Stimulated activated CD8-positive, alpha-beta memory T cell treated with anti-CD3 and anti-CD28 coated beads, Interleukin-4, amount 100 ng/mL, for 4 hours (primary cell): ENCODE results near the gene USP5.
"Not testable (repeated sequence)": the region's sequence is repeated elsewhere in the genome, so short reads cannot be mapped to it uniquely, and the experiment has no call there.

Experiments used
- DNase-seq, 2 donors: peaks; one replicate each; pipeline ENCODE4 v3.0.0-alpha.2; 2020; ENCODE audit warnings: low read depth in 2 of 2, low spot score in 1 of 2

The USP5 gene

DNA sequence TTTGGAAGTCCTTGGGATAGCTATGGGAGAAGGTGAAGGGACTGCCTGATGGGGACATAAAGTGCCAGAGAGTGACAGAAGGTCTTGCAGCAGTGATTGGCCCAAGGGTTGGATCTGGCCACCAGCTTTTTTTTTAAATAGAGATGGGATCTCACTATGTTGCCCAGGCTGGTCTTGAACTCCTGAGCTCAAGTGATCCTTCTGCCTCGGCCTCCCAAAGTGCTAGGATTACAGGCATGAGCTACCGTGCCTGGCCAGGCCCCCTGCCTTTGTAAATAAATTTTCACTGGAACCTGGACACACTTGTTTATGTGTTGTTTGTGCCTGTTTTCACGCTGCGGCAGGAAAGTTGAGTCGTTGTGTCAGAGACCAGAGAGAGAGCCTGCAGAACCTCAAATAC is 13.4 kb downstream of the USP5 start:
- not testable (repeated sequence) for DNase-seq

DNA sequence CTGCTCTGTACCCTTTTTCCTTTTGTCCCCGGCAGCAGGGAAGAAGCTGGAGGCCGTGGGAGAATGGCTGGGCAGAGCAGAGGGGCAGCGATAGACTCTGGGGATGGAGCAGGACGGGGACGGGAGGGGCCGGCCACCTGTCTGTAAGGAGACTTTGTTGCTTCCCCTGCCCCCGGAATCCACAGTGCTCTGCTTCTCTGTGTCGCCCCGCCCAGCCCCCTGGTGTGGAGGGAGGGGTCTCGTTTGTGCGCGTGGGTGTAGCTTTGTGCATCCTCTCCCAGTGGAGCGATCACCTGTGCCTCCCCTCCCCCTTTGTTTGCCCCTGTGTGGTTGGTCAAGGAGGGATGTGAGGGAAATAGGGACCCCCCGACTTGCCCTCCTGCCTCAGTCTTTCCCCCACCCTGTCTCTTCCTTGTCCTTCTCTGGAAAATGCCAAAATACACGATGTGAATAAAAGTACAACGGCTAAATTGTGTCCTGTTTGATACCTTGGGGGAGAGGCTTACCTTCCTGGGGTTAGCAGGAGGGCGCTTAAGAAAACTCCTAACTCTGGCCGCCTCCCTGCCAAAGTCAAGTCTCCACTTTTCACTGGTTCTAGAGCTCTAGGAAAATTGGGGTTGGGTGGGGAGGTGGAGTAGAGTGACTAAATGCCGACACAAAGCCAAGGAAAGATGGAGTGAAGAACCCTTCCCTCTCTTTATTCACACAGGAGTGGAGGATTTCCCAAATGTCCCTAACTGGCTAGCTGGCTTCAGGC is 14.4 kb downstream of the USP5 start:
- no peak for DNase-seq

DNA sequence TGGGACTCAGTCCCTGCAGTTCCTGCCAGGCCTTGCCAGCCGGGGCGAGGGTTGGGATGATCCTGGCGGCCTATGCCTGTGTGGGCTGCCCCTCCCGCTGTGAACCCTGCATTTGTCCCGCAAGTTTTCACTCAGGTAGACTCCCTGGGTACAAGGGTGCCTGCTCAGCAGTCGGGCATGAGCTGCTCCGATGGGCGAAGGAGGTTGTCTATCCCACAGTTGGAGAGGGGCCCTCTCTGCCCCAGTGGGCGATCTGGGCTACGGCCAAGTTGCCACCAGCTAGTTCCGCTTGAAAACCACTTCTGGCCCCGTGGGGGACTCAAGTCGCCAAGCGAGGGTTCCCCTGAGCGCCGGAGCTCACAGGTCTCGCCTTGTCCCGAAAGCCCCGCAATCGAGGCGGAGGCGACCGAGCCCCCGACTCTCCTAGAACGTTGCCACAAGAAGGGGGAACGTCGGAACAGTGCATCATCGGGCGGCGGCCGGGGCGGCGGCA is 15.0 kb downstream of the USP5 start:
- DNase-seq: no peak

DNA sequence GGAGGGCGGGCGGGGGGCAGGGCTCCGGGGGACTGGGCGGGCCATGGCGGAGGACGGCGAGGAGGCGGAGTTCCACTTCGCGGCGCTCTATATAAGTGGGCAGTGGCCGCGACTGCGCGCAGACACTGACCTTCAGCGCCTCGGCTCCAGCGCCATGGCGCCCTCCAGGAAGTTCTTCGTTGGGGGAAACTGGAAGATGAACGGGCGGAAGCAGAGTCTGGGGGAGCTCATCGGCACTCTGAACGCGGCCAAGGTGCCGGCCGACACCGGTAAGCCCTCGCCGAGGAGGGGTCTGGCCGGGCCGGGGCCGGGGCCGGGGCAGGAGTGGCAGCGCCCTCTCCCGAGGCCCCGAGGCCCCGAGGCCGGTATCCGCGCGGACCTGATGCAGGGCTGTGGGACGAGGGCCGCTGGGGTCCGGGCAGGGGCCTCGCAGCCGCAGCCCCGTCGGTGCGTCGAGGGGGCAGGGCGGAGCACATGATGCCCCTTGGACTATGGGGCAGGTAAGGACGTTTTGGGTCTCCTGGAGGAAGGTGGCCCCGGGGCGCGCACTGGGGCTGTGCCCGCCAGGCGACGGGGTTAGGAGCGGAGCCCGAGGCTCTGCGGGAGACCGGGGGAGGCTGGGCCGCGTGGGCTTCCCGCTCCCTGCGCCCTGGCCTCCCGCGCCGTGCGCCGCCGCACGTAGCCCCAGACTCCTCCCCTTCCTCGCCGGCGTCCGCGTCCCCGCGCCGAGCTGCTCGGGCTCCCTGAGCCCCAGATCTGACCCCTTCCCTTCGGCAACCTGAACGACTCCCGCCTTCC is 15.7 kb downstream of the USP5 start, which contains the start of gene TPI1:
TSS of gene TPI1 (plus strand) at position 119 of the 798 bp plus-strand sequence. CDS start at position 155, 36 bp downstream.
- DNase-seq: peak in 1 of 2 donors; percentile 59

DNA sequence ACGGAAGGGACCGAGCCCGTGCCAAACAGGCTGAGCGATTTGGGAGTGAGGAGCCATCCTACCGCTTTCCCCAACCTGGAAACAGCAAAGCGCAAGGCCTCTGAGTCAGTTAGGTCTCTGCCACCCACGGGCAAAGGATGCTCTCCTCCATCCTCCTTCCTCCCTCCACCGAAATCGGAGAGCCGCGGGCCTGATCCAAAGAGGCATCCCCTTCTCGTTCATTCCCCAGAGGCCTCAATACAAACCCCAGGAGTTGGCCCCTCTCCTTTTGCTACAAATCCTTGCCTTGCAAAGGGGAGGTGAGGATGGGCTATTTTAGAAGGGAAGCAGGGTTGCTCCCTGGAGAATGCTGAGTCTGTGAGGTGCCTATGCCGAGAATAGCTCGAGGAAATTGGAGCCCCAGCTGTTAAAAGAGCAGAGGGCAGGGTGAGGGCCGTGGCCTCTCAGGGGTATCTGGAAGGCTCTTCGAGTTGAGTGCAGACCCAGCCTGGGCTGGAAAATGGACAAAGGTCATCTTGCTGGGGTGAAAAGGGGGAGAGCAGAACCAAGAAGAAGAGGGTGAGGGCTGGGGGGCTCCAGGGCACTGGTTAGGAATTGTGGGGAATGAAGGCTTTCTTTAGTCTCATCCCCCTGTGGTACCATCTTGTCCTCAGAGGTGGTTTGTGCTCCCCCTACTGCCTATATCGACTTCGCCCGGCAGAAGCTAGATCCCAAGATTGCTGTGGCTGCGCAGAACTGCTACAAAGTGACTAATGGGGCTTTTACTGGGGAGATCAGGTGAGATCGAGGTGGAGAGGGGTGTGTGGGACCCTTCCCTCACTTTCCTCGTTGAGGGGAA is 16.5 kb downstream of the USP5 start:
- DNase-seq: no peak

DNA sequence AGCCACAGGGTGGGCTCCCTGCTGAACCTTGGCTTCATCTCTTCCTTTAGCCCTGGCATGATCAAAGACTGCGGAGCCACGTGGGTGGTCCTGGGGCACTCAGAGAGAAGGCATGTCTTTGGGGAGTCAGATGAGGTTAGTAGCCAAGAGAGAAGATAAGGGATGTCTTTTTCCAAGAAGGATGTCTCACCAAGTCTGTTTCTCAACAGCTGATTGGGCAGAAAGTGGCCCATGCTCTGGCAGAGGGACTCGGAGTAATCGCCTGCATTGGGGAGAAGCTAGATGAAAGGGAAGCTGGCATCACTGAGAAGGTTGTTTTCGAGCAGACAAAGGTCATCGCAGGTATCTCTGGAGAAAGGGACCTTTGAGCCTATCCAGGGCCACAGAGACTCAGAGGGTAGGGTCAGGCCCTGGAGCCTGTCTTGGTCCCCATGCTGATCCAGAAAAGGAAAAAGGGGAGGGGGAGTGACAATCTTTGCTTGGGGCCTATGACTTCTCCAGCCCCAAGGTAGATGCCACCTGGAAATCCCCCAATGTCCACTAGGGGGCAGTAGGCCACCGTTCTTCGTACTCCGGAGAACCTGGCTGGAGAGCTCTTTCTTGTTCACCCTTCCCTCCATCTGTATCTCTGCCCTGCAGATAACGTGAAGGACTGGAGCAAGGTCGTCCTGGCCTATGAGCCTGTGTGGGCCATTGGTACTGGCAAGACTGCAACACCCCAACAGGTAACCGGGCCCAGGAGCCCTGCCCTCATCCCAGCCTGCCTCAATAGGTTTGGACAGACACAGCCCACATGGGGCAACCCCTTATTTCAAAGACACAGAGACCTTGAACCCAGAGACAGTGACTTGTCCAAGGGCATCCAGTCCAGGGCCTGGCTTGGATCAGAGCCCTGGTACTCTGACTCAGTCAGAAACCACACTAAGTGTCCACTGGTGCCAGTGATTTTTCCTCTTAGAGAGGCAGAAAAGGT is 17.4 kb downstream of the USP5 start:
- DNase-seq: peak; percentile 69 to 80

DNA sequence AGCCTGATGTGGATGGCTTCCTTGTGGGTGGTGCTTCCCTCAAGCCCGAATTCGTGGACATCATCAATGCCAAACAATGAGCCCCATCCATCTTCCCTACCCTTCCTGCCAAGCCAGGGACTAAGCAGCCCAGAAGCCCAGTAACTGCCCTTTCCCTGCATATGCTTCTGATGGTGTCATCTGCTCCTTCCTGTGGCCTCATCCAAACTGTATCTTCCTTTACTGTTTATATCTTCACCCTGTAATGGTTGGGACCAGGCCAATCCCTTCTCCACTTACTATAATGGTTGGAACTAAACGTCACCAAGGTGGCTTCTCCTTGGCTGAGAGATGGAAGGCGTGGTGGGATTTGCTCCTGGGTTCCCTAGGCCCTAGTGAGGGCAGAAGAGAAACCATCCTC is 18.4 kb downstream of the USP5 start:
- not testable (repeated sequence) for DNase-seq

DNA sequence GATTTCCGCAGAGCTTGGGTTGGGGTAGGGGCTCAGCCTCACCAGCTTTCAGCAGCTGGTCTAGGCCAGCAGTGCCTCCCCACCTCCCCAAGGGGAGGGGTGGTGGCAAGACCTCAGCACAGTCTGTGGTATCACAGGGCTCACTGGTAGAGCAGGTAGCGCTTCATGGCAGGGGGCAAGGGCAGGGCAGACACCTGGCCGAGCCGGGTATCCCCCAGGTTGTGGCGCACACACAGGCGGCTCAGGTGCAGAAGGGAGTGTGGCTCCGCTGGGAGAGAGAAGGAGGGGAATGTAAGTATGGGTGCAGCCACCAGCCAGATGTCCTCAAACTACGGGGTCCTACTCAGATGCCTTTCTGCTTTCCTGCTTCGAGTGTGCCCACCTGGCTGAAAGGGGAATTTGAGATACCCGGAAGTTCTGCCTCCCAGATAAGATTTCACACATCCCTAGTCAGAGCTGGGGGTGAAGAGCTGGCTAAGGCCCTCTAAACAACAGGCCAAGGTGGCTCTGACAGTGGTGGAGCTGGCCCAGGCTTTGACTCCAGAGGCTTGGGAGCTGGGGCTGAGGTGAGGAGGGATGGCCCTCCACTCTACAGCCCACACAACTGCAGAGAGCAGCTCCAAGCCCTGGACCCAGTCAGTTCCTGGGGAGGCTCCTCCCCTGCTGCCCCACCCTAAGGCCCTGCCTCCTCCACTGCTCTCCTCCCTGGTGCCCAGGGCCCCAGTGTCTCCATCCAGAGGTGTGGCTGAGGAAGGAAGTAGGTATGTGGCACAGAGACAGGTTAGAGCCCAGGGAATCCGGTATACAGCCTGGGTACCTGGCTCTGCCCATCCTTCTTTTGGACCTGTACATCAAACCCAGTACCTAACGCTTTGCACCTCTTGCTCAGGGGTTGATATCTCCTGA is 19.4 kb downstream of the USP5 start:
- no peak for DNase-seq

DNA sequence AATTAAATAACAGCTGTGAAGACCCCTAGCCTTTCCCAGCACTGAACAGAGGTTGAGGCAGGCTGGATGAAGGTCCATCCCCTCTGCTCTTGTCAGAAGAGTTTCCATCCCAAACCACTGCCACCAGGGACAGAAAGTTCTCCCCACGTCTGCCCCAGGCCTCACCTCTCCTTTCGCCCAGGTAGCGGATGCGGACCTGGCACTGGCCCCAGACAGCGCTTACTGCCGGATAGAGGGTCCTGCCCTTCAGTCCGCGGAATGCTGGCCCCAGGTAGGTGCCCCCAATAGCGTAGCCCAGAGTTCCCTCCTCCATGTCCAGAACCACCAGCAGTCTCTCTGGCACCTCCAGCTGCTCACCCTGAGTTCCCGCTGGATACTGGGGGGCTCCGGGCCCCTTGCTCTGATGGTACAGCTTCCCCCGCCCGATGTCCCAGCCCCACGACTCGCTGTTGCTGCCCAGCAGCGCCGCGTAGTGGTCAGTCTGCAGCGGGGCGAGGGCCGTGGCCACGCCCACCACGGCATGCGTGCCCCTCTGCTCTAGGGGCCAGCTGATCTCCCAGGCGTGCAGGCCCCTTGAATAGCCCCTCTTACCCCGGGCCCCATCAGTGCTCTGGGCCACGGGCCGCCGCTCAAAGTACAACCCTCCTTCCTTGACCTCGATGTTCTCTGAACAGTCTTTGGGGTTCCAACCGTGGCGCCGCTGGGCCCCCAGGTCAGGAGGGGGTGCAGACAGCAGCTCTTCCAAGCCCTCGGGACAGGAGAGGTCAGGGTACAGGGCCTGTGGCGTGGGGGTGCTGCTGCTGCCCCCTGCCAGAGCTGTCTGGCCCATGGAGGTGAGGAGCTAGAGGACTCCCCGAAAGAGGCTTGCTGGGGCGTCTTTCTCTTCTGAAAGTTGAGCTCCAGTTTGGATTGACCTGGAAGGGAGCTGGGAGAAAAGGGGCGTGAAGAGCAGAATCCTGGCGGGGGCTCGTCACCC is 20.4 kb downstream of the USP5 start:
- DNase-seq: peak; percentile 59 to 64

DNA sequence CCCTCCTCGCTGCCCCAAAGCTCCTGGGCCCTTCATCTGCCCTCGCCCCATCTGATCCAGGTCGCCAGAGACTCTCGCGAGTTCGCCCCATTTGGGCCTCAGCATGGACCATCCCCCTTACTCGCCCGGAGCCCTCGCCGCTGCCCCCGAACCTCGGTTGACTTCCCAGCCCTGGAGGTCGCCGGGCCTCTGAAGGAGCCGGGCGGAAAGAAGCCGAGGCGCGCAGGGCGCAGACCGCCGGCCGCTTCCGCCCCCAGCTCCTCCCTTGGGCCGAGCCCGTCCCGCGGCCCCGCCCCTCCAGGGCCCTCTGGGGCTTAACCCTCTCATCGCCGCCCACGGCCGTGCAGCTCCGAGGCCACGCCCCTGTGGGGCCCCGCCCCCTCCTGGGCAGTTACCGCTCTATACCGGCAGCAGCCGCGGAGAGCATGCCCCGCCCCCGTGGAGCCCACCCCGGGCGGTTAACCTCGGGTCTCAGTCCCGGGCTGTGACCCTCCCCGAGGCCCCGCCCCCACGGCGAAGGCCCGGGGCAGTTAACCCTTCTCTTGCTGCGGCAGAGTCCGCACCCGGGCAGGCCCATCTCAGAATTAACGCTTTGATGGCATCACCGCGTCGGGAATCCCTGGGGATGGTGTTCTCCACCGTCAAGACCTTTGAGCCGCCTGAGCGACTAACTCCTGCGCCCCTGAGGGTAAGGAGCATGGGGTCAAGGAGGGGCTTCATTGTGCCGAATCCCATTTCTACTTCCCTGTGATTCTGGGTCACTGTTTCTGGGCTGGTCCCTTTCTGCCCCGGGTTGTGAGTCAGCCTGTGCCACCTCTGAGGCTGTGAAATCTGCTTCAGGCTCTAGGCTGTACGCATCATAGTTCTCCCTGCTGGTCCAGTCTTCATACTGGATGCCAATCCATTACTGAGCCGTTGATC is 21.4 kb downstream of the USP5 start, which contains the start of gene SPSB2:
TSS of gene SPSB2 (minus strand) at position 210 of the 921 bp plus-strand sequence. CDS start 402 bp downstream, outside the sequence.
- DNase-seq: peak; percentile 98 to 99

DNA sequence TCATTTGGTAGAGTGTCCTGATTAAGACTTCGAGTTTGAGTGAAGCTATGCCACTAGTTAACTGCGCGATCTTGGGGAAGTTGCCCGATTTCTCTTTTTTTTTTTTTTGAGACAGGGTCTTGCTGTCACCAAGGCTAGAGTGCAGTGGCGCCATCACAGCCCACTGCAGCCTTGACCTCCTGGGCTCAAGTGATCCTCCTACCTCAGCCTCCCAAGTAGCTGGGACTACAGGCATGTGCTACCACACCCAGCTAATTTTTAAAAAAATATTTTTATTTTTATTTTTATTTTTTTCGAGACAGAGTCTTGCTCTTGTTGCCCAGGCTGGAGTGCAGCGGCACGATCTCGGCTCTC is 22.0 kb downstream of the USP5 start:
- not testable (repeated sequence) for DNase-seq

DNA sequence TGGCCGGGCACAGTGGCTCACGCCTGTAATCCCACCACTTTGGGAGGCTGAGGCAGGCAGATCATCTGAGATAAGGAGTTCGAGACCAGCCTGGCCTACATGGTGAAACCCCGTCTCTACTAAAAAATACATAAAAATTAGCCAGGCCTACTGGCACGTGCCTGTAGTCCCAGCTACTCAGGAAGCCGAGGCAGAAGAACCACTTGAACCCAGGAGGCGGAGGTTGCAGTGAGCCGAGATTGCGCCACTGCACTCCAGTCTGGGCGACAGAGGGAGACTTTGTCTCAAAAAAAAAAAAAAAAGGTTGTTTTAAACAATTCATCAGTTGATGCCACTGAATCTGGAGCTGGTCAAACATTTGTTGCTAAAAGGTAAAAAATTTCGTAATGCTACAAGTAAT is 27.9 kb downstream of the USP5 start:
- DNase-seq: not testable (repeated sequence)

DNA sequence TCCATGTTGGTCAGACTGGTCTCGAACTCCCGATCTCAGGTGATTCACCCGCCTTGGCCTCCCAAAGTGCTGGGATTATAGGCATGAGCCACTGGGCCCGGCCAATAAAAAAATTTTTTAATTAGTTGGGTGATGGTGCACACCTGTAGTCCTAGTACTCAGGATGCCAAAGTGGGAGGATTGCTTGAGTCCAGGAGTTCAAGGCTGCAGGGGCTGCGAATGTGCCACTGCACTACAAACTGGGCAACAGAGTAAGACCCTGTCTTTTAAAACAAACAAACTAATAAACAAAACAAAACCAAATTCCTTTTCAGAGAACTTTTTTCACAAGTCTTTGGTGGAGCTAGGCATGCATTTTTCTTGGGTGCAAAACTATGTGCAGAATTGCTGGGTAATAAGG is 31.3 kb downstream of the USP5 start:
- DNase-seq: no peak

DNA sequence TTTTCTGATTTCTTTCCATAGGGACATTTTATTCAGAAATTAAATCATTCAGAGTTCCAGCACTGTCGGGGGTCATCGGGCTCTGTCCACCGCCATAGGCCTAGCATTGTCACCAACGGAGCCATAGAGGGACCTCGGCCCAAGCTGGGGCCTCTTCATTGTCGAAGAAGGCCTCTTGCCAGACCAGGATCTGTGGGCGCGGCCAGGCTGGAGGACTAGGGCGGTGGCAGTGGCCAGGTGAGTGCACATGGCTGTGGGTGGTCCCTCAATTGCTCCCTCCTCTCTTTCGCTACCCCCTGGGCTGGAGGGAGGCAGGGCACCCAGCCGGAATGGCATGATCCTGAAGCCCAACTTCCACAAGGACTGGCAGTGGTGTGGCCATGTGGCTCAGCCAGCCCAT is 31.7 kb downstream of the USP5 start:
- no peak for DNase-seq

DNA sequence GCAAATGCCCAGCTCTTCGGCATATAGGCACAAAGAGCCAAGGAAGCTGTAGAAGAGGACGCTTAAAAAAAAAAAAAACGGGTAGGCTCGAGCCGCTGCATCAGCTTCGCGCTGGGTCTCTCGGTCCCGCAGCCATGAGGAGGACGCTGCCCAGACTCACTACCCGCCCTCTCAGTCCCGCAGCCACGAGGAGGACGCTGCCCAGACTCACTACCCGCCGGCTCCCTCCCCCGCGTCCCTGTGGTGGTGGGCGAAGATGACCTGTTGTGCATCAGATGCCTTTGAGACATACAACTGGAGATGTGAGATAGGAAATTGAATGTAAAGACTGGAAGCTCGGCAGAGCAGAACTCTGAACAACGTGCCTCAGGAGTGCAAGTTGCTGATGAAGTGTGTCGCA is 32.6 kb downstream of the USP5 start:
- no peak for DNase-seq

DNA sequence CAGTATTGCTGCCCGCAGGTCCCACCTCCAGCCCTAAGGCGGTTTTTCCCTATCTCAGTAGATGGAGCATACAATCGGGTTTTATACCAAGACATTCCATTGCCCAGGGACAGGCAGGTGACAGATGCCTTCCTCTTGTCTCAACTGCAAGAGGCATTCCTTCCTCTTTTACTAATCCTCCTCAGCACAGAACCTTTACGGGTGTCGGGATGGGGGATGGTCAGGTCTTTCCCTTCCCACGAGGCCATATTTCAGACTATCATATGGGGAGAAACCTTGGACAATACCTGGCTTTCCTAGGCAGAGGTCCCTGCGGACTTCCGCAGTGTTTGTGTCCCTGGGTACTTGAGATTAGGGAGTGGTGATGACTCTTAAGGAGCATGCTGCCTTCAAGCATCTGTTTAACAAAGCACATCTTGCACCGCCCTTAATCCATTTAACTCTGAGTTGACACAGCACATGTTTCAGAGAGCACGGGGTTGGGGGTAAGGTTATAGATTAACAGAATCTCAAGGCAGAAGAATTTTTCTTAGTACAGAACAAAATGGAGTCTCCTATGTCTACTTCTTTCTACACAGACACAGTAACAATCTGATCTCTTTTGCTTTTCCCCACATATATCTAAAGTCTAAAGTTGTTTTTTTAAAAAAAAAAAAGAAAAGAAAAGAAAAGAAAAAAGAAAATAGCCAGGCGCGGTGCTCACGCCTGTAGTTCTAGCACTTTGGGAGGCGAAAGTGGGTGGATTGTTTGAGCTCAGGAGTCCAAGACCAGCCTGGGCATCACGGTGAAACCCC is 34.5 kb downstream of the USP5 start:
- DNase-seq: not testable (repeated sequence)
